CD4-positive, alpha-beta T cell treated with Interleukin-15 for 4 hours (primary cell): Measurements from ENCODE around the gene FADS3.

Experiments used
- DNase-seq: peaks from one replicate; pipeline ENCODE4 v3.0.0-alpha.2; 2020; ENCODE audit warnings: low spot score

Gene FADS3, protein sequence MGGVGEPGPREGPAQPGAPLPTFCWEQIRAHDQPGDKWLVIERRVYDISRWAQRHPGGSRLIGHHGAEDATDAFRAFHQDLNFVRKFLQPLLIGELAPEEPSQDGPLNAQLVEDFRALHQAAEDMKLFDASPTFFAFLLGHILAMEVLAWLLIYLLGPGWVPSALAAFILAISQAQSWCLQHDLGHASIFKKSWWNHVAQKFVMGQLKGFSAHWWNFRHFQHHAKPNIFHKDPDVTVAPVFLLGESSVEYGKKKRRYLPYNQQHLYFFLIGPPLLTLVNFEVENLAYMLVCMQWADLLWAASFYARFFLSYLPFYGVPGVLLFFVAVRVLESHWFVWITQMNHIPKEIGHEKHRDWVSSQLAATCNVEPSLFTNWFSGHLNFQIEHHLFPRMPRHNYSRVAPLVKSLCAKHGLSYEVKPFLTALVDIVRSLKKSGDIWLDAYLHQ

DNA sequence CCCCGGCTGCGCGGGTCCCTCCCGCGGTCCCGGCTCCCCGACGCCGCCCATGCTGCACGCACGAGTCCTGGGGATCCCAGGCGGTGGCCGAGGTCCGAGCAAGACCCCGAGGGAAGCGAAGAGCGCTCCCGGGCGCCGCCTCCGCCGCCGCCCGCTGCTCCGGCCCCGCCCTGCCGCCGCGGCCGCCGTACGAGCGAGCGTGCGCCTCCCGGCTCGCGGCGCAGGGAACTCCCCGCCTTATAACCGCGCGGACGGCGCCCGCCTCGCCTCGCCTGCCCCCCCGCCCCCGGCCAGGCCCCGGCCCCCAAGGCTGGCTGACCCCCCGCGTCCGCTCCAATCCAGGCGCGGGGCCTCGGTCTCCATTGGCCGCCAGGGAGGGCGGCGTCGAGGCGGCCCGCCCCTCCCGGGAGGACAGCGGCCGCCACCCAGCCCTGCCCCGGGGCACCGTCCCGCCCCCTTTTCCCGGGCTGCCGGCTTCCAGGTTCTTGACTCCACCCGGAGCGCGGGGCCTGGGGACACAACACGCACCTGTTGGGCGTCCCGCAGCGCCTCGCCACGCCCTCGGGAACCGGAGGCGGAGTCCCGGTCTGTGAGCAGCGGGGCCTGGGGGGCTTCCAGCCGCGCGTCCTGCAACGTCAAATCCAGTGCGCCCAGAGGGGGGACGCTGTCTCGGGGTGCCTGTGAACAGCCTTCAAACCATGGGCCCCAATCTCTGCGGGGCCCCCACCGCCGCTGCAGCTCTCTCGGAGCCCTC lies at the start of gene FADS3:
FADS3 (minus strand) TSS at position 215 of the 754 bp plus-strand sequence; CDS start at position 51, 164 bp downstream.
- peak; percentile 53 for DNase-seq

DNA sequence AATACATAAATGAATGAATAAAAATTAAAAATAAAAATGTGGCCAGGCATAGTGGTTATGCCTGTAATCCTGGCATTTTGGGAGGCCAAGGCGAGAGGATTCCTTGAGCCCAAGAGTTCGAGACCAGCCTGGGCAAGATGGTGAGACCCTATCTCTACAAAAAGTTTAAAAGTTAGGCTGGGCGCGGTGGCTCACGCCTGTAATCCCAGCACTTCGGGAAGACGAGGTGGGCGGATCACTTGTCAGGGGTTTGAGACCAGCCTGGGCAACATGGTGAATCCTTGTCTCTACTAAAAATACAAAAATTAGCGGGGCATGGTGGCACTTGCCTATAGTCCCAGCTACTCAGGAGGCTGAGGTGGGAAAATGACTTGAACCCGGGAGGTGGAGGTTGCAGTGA lies 49.1 kb upstream of the FADS3 start:
- no peak for DNase-seq

DNA sequence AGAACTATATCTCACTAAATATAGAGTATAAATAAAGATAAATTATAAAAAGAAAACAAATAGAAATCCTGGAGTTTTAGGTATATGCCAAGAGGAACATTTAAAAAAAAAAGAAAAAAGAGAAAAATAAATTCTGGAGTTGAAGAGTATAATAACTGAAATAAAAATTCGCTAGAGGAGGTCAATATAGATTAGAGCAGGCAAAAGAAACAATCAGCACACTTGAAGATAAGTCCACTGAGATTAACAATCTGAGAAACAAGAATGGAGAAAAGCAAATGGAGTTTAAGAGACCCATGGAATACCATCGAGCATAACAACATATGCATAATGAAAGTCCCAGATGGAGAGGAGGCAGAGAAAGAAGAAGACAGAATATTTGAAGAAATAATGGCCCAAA lies 44.5 kb upstream of the FADS3 start:
- DNase-seq: no peak

DNA sequence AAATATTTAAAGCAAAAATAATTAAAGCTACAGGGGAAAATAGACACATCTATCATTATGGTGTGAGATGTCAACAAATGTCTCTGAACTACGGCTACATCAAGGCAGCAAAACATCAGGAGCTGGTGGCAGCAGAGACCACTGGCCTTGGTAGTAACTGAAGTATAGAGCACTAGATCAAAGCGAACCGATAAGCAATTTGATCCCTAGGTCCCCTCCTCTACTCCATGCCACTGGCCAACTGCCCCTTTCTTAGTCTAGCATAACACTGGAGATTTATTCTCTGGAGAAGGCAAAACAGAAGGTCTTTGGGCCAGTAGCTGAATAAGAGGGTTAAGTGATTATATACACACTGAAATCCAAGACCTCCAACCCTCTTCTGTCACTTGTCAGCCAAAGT lies 39.6 kb upstream of the FADS3 start:
- no peak for DNase-seq

DNA sequence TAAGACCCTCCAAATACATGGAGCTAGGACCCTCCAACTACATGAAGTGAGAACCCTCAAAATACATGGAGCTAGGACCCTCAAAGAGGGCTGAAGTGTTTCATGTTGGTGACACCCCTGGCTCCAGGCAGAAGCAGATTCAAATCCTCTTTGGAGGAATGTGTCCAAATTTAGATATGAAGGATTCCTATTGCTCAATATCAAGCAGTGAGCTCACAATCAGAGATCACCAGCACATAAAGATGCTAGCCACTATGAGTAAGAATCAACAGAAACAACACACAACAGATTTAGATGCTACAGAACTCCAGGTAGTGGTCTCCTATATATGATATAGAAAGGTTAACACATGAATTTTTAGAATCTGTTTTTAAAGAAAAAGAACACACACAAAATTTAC lies 37.3 kb upstream of the FADS3 start:
- DNase-seq: no peak

DNA sequence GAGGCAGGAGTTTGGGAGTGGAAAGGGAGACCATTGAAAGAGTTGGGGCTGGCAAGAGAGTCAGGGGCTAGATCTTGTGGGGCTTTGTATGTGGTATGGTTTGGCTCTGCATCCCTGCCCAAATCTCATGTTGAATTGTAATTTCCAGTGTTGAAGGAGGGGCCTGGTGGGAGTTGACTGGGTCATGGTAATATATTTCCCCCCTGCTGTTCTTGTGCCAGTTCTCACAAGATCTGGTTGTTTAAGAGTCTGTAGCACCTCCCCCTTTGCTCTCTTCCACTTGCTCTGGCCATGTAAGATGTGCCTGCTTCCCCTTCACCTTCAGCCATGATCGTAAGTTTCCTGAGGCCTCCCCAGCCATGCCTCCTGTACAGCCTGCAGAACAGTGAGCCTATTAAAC lies 36.2 kb upstream of the FADS3 start:
- DNase-seq: no peak

DNA sequence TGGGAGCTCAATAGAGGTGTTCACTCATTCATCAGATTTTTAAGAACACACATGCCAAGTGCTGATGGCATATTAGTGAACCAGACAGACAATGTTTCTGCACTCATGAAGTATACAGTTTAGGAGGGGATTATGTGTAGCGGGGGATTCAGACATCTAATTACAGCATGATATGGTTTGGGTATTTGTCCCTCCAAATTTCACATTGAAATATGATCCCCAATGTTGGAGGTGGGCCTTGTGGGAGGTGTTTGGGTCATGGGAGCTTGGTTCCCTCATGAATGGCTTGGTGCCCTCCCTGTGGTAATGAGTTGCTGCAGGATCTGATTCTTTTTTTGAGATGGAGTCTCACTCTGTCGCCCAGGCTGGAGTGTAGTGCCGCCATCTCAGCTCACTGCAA lies 34.9 kb upstream of the FADS3 start:
- no peak for DNase-seq

DNA sequence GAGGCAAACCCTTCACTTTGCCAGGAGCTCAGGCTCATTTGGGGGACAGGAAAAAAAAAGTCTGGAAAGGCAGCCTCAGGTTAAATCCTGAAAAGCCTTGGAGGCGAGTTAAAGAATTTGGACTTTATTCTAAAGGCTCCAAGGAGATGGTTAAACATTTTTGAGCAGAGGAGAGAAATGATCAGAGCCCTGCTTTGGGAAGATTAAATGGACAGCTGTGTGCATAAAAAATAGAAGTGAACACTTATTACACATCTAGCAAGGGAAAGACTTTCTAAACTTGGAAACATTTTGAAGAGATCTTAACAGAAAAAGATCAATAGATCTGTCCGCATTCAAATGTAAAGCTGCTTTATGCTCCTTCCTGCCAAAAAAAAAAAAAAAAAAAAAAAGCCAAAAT lies 34.4 kb upstream of the FADS3 start:
- DNase-seq: no peak

DNA sequence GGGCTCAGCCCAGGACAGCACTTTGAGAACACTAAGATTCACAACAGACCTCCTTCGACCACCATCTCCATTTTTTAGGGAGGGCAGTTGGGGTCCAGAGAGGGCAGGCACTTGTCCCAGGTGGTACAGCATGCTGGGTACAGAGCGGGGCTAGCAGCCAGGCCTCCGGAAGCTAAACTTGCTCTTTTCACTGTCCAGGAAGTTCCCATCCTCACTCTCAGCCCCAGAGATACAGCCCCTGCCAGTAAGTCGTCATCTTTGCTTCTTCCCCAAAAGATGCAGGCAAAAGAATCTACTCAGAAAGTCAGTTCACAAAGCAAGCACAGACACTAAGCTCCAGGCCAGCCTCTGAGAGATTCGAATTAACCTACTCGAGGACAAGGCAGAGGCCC lies 32.7 kb upstream of the FADS3 start:
- DNase-seq: no peak

DNA sequence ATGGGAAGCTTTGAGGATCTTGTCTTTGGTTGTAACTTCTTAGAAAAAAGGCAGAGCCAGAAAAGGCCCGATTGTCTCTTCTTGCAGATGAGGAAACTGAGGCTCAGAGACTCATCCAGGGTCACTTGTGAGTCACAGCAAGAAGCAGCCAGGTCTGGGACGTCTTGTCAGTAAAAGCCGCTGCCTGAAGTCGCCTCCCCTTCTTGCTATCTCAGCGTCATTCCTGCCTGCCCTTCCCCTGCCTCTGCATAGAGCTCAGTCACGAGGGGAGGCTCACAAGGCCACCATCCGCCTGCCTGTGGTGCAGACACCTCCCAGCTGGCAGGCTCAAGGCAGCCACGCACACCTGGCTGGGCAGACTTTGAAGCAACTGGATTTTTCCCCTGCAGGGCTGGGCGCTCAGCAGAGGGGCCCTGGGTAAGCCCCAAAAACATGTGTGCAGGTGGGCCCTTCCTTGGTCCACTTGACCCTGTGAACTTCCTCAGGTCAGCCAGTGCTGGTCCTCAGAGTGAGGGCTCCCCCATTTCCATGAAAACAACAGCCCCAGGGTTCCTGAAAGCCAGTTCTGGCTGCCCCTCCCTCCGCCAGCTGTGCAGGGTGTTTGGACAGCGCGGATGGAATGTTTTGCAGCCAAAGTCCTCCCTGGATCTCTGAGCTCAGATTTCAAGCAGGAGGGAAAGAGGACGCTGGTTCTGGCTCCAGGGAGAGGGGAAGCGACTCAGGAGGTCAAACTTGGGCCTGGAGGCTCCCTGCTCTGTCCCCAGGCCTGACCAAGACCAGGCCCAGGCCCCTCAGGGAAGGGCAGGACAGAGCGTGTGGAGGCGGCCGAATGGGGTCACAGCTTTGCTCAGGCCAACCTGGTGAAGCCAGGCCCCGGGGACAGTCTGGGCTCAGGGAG lies 32.1 kb upstream of the FADS3 start:
- DNase-seq: no peak

DNA sequence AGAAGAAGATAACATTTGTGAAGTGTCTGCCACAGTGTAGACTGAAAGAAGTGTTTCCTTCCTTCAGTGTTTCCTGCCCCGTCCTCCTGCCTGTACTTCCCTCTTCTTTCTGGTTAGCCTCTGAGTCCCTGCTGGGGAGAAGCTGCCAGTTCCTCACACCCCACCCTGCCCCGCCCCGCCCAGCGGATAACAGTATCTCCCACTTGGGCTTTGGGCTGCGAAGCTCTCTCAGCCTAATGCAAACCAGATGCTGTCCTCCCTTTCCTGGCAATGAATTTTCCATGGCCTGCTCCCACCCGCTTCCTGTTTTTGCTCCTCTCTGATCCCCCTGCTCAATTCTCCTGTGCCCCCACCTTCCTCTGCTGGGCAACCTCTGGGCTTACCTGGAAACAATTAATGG lies 31.2 kb upstream of the FADS3 start:
- DNase-seq: no peak

DNA sequence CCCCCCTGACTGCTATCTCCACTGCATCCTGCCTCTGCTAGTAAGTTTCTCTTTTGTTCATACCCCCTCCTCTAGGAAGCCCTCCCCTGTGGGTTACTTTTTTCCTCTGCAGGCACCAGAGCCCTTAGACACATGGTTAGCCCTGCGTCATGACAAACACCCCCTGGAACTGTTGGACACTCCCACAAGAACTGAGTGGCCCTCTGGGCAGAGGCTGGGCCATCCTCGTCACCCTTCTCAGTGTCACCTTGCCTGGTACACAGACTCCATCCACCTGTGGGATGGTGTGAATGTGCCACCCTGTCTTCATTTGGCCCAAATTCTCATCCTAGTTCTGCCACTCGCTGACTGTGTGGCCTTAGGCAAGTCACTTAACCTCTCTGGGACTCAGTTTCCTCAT lies 30.1 kb upstream of the FADS3 start:
- no peak for DNase-seq

DNA sequence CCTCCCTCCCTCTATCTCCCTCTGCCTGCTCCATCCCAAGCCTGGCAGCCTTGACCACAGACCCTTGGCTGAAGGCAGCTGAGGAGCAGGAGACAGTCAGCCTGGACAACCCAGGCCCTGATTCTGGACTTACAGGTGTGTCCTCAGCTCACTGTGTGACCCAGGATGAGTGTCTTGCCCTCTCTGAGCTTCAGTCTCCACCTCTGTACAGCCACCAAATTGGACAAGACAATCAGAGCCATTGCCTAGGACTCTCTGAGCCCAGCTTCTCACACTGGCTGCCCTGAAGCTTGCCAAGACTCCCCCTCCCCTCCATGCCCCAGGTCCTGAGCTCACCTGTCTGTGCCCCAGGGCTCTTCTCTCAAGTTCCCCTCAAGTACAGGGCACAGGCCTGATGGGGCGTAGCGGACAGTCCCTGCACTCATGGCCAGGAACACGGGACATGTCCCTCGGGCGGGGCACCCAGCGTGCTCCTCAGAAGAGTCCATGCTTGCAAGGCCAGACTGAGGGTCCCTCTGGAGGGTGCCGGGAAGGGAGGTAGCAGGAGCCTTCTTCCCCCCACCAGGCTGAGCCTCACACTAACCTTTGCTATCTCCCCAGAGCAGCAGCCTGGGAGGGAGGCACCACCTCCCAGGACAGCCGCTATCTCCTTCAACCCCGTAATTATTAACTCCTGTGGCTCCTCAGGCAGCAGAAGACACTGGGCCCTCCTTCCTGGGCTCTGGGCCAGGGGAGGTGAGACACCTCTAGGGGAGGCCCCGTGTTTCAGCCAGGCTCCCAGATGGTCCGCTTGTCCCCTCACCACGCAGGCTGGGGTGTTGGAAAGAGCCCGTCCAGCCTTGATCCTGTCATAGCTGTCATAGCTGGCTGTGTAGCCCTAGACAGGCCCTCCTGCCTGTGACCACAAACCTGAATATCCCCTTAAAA lies 28.6 kb upstream of the FADS3 start:
- DNase-seq: no peak

DNA sequence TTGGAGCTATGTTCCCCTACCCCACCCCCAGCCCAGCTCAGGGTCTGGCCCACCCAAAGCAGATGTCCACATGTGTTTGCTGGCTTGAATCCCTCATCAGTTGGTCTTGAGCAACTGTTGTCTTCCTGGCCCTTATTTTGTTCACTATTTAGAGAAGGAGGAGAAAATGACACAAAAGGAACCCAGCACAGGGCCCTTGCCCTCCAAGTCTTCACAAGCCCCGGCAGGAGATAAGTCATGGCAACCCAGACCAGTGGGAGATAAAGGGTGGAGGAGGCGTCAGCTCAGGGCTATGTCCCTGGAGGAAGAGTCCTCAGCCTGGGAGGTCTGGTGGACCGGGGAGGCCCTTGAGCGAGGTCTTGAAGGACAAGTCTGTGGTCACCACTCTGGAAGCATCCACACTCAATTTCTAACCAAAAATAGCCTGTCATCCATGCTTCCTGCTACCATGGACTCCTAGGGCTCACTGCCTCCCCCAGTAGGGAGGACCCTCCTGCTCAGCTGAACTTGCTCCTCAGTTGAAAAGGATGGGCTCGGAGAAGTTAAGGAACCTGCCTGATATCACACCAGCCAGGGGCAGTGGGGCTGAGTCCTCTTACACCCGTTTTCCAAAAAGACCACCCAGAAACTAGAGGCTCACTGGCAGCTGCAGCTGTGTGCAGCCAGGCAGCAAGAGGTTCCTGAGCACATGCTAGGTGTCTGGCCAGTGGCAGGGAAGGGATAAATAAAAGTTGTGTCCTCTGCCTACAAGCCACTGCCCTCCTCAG lies 27.8 kb upstream of the FADS3 start:
- no peak for DNase-seq

DNA sequence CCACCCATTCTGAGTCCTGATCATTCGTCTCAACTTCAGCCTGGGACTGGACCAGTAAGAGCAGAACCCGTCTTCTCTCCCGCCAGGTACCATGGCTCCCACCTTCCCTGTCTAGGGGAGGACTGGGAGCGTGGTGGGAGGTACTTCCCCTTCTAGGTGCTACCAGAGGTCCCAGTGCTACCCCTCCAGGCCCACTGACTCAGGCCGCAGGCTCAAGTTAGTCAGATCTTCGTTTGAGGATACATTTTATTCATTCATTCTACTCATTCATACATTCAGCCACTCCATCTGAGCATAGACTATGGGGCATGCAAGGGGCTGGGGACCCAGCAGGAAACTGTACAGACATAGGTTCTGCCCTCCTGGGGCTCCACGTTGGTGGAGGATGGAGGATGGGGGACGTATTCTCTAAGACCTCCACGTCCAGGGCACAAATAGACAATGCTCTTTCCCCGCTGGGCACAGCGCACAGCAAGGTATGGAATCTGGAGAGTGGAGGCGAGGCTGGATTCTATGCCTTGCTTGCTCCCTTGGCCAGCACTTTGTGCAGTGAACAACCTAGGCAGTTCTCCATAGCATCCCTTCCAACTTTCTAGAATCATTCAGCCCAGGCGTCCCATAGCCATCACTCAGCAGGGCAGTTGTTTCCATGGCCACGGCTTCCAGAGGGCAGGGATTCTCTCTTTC lies 27.0 kb upstream of the FADS3 start:
- DNase-seq: no peak

DNA sequence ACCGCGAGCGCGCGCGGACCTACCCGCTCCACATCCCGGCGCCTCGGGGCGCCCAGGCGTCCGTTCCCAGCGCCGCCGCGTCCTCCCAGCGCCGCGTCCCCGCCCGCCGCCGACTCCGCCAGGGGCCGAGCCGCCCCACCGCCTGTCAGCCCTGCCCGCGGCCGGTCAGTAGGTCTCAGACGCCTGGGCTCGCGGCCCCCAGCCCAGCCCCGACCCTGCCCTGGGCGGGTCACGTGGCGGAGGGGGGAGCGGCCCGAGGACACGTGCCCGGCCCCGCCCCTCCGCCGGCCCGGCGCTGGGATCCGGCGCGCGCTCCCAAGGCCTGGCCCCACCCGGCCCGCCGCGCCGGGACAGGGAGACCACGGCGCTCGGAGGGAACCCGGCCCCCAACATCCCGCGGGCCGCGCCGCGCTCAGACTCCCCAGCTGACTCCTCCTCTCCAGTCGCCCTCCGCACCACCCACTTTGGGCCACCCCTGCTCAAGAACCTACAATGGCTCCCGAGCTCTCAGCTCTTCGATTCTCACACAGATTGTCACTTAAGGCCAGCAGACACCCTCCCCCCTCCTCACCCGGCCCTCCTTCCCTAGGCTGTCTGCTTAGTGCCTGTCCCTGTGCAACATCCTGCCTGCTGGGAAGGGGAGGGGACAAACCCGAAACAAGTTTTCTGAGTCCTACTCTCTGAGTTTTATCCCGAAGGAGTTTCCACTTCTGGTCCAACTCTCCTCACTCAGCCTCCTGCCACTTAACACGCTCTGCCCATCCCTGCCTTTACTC lies 26.2 kb upstream of the FADS3 start, which contains the start of gene RAB3IL1:
RAB3IL1 (minus strand) TSS at position 233 of the 776 bp plus-strand sequence; CDS start at position 34, 199 bp downstream.
- no peak for DNase-seq

DNA sequence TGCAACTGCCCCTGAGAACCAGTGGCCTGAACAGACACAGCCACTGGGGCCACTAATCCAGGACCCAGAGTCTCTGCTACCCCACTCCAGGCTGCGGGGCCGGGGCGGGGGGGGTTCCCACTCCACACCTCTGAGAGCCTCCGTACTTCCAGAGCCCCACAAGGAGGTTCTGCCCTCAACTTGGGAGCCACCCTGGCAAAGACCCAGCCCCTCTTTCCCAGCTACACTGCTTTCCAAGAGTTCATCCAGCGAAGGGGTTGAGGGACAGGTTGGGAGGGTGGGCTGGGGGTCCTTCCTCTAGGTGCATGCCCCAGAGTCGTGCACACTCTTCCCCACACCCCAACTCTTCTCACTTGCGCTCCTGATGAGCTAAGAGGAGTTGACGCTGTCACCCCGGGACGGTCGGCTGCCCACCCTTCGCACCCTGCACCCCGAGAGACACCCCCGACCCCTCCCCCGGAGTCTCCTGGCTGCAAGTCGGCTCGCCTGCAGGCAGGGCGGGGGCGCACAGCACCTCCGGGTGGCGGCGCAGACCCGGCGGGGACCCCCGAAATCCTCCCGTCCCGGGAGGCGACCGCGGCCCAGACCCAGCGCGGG lies 25.5 kb upstream of the FADS3 start:
- no peak for DNase-seq

DNA sequence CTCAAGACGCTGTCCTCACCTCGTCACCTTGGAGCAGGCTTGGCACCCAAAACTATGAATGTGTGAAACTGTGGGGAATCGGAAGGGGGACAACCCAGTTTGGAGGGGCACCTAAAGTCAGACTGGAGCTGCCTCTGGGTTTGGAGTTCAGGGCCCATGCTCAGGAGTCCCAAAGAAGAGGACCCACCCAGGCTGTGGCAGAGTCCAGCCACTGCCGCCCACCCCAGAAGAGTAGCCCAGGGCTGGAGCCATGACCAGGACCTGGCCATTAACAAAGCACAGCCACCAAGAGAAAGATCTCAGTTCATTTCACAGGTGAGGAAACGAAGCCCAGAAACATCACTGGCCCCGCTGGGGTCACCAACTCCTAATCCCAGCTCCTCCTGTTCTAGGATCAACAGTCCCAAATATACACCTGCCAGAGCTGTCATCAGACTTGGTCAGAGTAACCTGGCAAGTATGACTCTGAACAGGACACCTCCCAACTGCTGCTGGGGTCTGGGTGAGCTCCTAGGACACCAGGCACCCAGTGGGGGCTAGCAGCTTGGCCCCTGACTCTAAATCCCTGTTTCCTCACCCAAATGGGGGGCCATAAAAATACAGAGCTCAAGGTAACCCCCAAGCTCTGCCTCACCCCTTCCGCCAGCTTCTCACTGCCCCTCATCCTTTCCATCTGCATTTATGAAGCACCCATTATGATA lies 23.3 kb upstream of the FADS3 start:
- no peak for DNase-seq
